Measurements from ENCODE around the gene PTPN4. TPM values are rescaled to one million over a fixed set of nuclear protein-coding genes. Genes with fewer than 3 reads are reported as not detected.

Gene PTPN4
- total RNA-seq, 1 donor from 2014 or later: 21.4 TPM

GRCh38 chr2:120012771-120013596 lies 253.3 kb downstream of the PTPN4 start, which contains the start of gene EPB41L5:
EPB41L5 (plus strand) TSS chr2:120013077; CDS start chr2:120019085, 6,008 bp downstream.
- DNase-seq (ENCODE audit: extremely low spot score, unreplicated experiment): peak; percentile 96
- peak within 1 kb of the TSS; percentile 84 for H3K4me3 Mint-ChIP-seq (ENCODE audit: unreplicated experiment)
- no peaks in the 10 kb centered on the region for H3K27me3 Mint-ChIP-seq (ENCODE audit: unreplicated experiment)
- TF ChIP-seq CTCF (IDR thresholded peaks at IDR 0.05): no peak
- no peaks in the 10 kb centered on the region for H3K9me3 Mint-ChIP-seq (ENCODE audit: unreplicated experiment)
- no peaks in the 10 kb centered on the region for H3K36me3 Mint-ChIP-seq (ENCODE audit: unreplicated experiment)
- H3K4me1 Mint-ChIP-seq (ENCODE audit: unreplicated experiment): peaks cover 21% of the 10 kb centered on the region
- H3K27ac Mint-ChIP-seq (ENCODE audit: unreplicated experiment): peak within 1 kb of the TSS; percentile 36

DNA sequence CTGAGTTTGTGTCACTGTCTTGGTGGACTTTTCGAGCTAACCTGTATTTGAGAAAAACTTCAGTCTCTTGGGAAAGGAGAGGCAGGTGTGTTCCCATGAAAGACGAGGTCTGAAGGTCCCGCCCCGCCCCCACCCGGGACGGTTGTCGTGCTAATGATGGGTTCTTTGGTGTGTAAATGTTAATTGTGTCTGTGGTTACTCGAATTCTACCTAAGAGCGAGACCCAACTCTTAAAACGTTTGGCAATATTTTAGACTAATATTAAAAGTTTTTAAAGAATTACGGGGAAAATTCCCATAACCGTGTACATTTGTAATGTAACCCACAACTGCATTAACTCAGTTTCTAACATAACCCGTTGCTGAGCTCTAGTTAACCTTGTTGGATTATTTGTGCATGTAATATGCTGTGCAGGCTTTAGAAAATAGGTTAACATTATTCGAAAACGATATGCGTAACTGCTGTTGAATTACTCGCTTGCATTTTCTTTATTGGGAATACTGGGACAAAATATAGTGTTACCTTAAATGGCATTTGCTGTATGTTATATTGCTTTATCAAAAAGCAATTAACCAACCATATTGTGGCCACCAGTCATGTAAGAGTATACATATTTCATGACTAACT lies 254.0 kb downstream of the PTPN4 start:
- peak overlapping the region; percentile 31 for H3K27ac Mint-ChIP-seq (ENCODE audit: unreplicated experiment)

GRCh38 chr2:120014226-120014980 lies 254.7 kb downstream of the PTPN4 start:
- Mint-ChIP-seq H3K9me3 (ENCODE audit: unreplicated experiment) (no peaks in the 10 kb centered on the region), H3K4me3 (ENCODE audit: unreplicated experiment) (peak overlapping the region; percentile 84), H3K27me3 (ENCODE audit: unreplicated experiment) (no peaks in the 10 kb centered on the region), H3K27ac (ENCODE audit: unreplicated experiment) (no peak overlapping the region), H3K36me3 (ENCODE audit: unreplicated experiment) (no peaks in the 10 kb centered on the region), H3K4me1 (ENCODE audit: unreplicated experiment) (peaks cover 21% of the 10 kb centered on the region)
- no peak for TF ChIP-seq CTCF (IDR thresholded peaks at IDR 0.05)
- no peak for DNase-seq (ENCODE audit: extremely low spot score, unreplicated experiment)

More for the DNA sequence above, 254.0 kb downstream of the PTPN4 start:
- Mint-ChIP-seq H3K9me3 (ENCODE audit: unreplicated experiment) (no peaks in the 10 kb centered on the region), H3K4me3 (ENCODE audit: unreplicated experiment) (peak overlapping the region; percentile 84), H3K36me3 (ENCODE audit: unreplicated experiment) (no peaks in the 10 kb centered on the region), H3K4me1 (ENCODE audit: unreplicated experiment) (peaks cover 21% of the 10 kb centered on the region), H3K27me3 (ENCODE audit: unreplicated experiment) (no peaks in the 10 kb centered on the region)
- no peak for DNase-seq (ENCODE audit: extremely low spot score, unreplicated experiment)
- no peak for TF ChIP-seq CTCF (IDR thresholded peaks at IDR 0.05)

DNA sequence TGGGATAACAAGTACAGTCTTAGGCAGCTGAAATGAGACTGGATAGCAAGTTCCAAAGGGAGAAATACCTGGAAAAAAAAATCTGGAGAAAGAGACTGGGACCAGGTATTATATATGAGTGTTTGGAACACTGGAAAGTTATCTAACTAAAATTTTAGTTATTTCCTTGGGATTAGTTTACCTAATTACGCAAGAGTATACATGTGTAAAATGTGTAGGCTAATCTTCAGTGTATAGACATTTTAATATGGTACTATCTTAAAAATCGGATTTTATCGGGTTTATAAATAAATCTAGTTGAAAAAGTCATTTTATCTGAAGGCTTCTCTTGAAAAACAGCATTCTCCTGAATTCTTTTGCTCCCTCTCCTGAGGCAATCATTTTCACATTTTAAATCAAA lies 257.1 kb downstream of the PTPN4 start:
- Mint-ChIP-seq H3K4me3 (ENCODE audit: unreplicated experiment) (no peak overlapping the region), H3K9me3 (ENCODE audit: unreplicated experiment) (no peaks in the 10 kb centered on the region), H3K27me3 (ENCODE audit: unreplicated experiment) (no peaks in the 10 kb centered on the region), H3K27ac (ENCODE audit: unreplicated experiment) (no peak overlapping the region), H3K36me3 (ENCODE audit: unreplicated experiment) (no peaks in the 10 kb centered on the region), H3K4me1 (ENCODE audit: unreplicated experiment) (peaks cover 21% of the 10 kb centered on the region)
- TF ChIP-seq CTCF (IDR thresholded peaks at IDR 0.05): no peak
- no peak for DNase-seq (ENCODE audit: extremely low spot score, unreplicated experiment)
